Cardiac muscle cell (in vitro differentiated cells and primary cell): ENCODE results near the gene PPP3R1. TPM values are rescaled to one million over a fixed set of nuclear protein-coding genes. Genes with fewer than 3 reads are reported as not detected.
A peak's percentile ranks its signal among the peaks of the same experiment; 100 is the strongest.

Experiments
- DNase-seq, 2 donors: peaks; one replicate each; pipeline versions ENCODE4 v3.0.0 to v3.0.0-alpha.2; 2010 to 2017; ENCODE audit warnings: low read depth in 1 of 2, low spot score in 1 of 2
- H3K27ac ChIP-seq: fragments of 200-600 bp; sonication (generic); 2 replicates; pipeline ENCODE4 v1.5.1; 2016
- H3K27me3 ChIP-seq: fragments of 200-600 bp; sonication (generic); 2 replicates; pipeline ENCODE4 v1.6.0; 2016; ENCODE audit warnings: control low read depth
- H3K36me3 ChIP-seq: fragments of 200-600 bp; sonication (generic); 2 replicates; pipeline ENCODE4 v1.5.1; 2016; ENCODE audit warnings: control low read depth
- H3K4me1 ChIP-seq: fragments of 200-600 bp; sonication (generic); 2 replicates; pipeline ENCODE4 v1.8.1; 2017; ENCODE audit warnings: low read depth, mild to moderate bottlenecking, mixed run types
- H3K4me3 ChIP-seq: fragments of 200-600 bp; sonication (generic); 2 replicates; pipeline ENCODE4 v1.5.1; 2016; ENCODE audit warnings: mild to moderate bottlenecking
- H3K9me3 ChIP-seq: fragments of 200-600 bp; sonication (generic); 2 replicates; pipeline ENCODE4 v1.5.1; 2017; ENCODE audit warnings: low read depth, mild to moderate bottlenecking, control low read depth
- CTCF ChIP-seq: IDR thresholded peaks from 2 replicates; pipeline ENCODE4 v1.5.1; 2012; ENCODE audit warnings: low read depth, mild to moderate bottlenecking, low read length
- polyA plus RNA-seq: library from polyadenylated mRNA; unstranded; fragments of >200 nt; fragmentation: Nextera tagmentation; extraction: Ambion mirVana; gene quantifications from 2 replicates; pipeline ENCODE4 v1.2.1, GENCODE V29; 2016
- total RNA-seq: library from RNA; depleted of rRNA; stranded (reverse); fragments of >200 nt; gene quantifications from 2 replicates; pipeline ENCODE4 v1.2.3, GENCODE V29; 2016

Gene PPP3R1
- total and polyA plus RNA-seq, 2 experiments from 2014 or later: 2.3 to 17.0 TPM

GRCh38 chr2:68196120-68196716, 56.1 kb downstream of the PPP3R1 start:
- Histone ChIP-seq H3K4me1 (no peaks in the 10 kb centered on the region), H3K27ac (no peak overlapping the region), H3K36me3 (no peaks in the 10 kb centered on the region), H3K27me3 (no peaks in the 10 kb centered on the region), H3K4me3 (no peak overlapping the region), H3K9me3 (no peaks in the 10 kb centered on the region)
- DNase-seq: peak in 1 of 2 donors; percentile 52
- no peak for TF ChIP-seq CTCF

GRCh38 chr2:68195096-68195495, 57.2 kb downstream of the PPP3R1 start:
- no peaks in the 10 kb centered on the region for H3K27me3 ChIP-seq
- no peak overlapping the region for H3K4me3 ChIP-seq
- peak in 1 of 2 donors; percentile 14 for DNase-seq
- no peaks in the 10 kb centered on the region for H3K4me1 ChIP-seq
- TF ChIP-seq CTCF: no peak
- H3K9me3 ChIP-seq: no peaks in the 10 kb centered on the region
- no peak overlapping the region for H3K27ac ChIP-seq
- H3K36me3 ChIP-seq: no peaks in the 10 kb centered on the region

DNA sequence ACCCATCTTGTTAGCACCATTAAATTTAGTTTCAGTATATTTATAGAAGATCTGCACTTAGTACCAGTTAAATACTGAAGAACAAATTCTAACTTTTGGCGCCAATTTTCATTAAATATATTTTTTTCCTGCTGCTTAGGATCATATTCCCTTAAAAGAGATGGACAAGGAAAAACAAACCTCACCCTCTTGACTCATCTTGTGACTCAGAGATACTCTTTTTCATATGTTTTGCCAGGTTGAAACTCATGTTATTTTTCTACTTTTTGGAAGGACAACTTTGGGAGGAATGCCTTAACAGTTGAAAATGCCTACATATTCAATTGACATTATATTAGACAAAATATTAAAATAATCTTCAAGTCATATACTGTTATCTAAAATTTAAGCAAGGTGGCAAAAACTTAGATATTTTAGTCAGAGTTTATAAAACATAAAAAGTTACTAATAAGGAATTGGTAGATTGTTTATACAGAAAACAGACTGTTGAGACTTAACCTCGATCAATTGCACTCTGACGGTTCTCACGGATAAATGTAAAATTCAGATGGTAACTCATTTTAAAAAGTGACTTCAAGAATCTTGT, 58.5 kb downstream of the PPP3R1 start:
- Histone ChIP-seq H3K36me3 (no peaks in the 10 kb centered on the region), H3K4me3 (no peak overlapping the region), H3K27me3 (no peaks in the 10 kb centered on the region), H3K4me1 (no peaks in the 10 kb centered on the region), H3K9me3 (no peaks in the 10 kb centered on the region), H3K27ac (no peak overlapping the region)
- peak in 1 of 2 donors; percentile 34 for DNase-seq
- TF ChIP-seq CTCF: no peak

DNA sequence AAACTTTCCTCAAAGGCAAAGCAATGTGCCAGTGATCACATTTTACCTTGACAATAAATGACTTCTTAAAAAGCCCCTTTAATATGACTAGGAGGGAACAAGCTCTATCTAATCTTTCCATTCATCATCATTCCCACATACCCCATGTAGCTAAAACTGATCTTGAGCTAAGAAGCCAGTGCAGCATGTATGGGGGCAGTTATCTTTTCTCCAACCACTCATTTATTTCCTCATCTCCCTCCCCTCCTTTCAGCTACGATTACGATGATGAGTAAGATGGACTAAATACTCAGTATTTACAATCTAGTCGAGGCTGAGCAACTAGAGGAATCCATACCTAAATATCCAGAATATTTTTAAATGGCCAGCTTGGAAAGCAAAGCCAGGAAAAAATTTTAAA, 59.2 kb downstream of the PPP3R1 start:
- Histone ChIP-seq H3K4me3 (no peak overlapping the region), H3K4me1 (no peaks in the 10 kb centered on the region), H3K36me3 (no peaks in the 10 kb centered on the region), H3K9me3 (no peaks in the 10 kb centered on the region), H3K27ac (no peak overlapping the region), H3K27me3 (no peaks in the 10 kb centered on the region)
- no peak for TF ChIP-seq CTCF
- peak in 1 of 2 donors; percentile 36 for DNase-seq

DNA sequence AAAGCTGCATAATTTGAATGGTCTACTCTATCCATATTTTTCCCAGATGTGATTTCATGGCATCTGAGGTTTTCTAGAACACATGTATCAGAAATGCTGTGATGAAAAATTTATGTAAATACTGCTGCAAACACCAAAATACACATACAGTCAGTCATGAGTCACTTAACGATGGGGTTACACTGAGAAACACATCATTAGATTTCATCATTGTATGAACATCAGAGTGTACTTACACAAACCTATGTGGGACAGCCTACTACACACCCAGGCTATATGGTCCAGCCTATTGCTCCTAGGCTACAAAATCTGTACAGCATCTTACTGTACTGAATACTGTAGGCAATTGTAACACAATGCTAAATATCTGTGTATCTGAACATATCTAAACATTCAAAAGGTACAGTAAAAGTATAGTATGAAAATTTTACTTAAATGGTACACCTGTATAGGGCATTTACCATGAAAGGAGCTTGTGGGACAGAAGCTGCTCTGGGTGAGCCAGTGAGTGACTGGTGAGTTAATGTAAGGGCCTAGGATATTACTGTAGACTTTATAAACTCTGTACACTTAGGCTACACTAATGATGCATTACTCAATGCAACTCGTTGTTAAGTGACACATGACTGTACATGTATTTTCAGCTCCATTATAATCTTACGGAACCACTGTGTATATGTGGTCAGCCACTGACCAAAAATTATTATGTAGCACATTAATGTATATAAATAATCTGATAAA, 61.2 kb downstream of the PPP3R1 start:
- Histone ChIP-seq H3K4me3 (no peak overlapping the region), H3K9me3 (no peaks in the 10 kb centered on the region), H3K4me1 (no peaks in the 10 kb centered on the region), H3K36me3 (peaks cover 7% of the 10 kb centered on the region), H3K27ac (no peak overlapping the region), H3K27me3 (no peaks in the 10 kb centered on the region)
- no peak for TF ChIP-seq CTCF
- peak in 1 of 2 donors; percentile 56 for DNase-seq
